HCT116 (cell line): ENCODE measurements around the gene TCP11L2.

ENCODE experiments used
- CEBPB ChIP-seq: IDR thresholded peaks from 2 replicates; pipeline ENCODE4 v1.6.1; 2012; ENCODE audit warnings: low read depth
- CTCF ChIP-seq, 3 experiments: fragments of 200-600 bp in 1 of 3; sonication (generic) in 1 of 3; IDR thresholded peaks in 2 of 3; conservative IDR thresholded peaks in 1 of 3; 2 replicates each; pipeline ENCODE4 v1.5.1; 2012 to 2017; ENCODE audit warnings: low read depth in 2 of 3, low read length in 2 of 3, antibody characterized with exemption in 1 of 3, borderline replicate concordance in 1 of 3, control low read depth in 1 of 3, mild to moderate bottlenecking in 1 of 3, mixed read lengths in 1 of 3, mixed run types in 1 of 3, moderate library complexity in 1 of 3; ENCODE audit not compliant: insufficient read depth in 1 of 3
- ELF1 ChIP-seq: IDR thresholded peaks from 2 replicates; pipeline ENCODE4 v1.6.1; 2012; ENCODE audit warnings: low read depth, borderline replicate concordance
- EZH2phosphoT487 ChIP-seq: fragments of 200-600 bp; IDR thresholded peaks from 2 replicates; pipeline ENCODE4 v1.6.1; 2018; ENCODE audit warnings: antibody characterized with exemption, borderline replicate concordance
- FOSL1 ChIP-seq: IDR thresholded peaks from 2 replicates; pipeline ENCODE4 v1.6.1; 2012; ENCODE audit warnings: low read depth
- JUND ChIP-seq: IDR thresholded peaks from 2 replicates; pipeline ENCODE4 v1.6.1; 2012
- POLR2A ChIP-seq: IDR thresholded peaks from 2 replicates; pipeline ENCODE4 v1.7.0; 2011; ENCODE audit warnings: borderline replicate concordance; ENCODE audit not compliant: insufficient read depth, insufficient read length; ENCODE audit errors: extremely low read depth
- POLR2AphosphoS5 ChIP-seq: IDR thresholded peaks from 2 replicates; pipeline ENCODE4 v1.6.1; 2011; ENCODE audit warnings: mild to moderate bottlenecking, low read depth, low read length, moderate library complexity
- REST ChIP-seq: IDR thresholded peaks from 2 replicates; pipeline ENCODE4 v1.6.1; 2012; ENCODE audit warnings: low read depth
- SIN3A ChIP-seq: IDR thresholded peaks from 2 replicates; pipeline ENCODE4 v1.6.1; 2012; ENCODE audit warnings: low read depth
- SP1 ChIP-seq: IDR thresholded peaks from 2 replicates; pipeline ENCODE4 v1.6.1; 2012; ENCODE audit warnings: low read depth
- TCF7L2 ChIP-seq: IDR thresholded peaks from 2 replicates; pipeline ENCODE4 v1.7.0; 2011; ENCODE audit warnings: borderline replicate concordance, inconsistent platforms; ENCODE audit not compliant: insufficient read depth, insufficient read length; ENCODE audit errors: extremely low read depth

- TF ChIP-seq TCF7L2, result no peak
- TF ChIP-seq CTCF (IDR thresholded peaks at IDR 0.05 in 2 of 3, conservative IDR thresholded peaks at IDR 0.05 in 1 of 3; ENCODE audit: borderline replicate concordance in 1 of 3, insufficient read depth in 1 of 3, low read depth in 2 of 3, low read length in 2 of 3), result no peak
- no peak for TF ChIP-seq REST
- TF ChIP-seq POLR2A, result no peak
- TF ChIP-seq POLR2AphosphoS5, result no peak
- no peak for TF ChIP-seq JUND
- TF ChIP-seq CEBPB, result no peak
- no peak for TF ChIP-seq EZH2phosphoT487
- no peak for TF ChIP-seq SP1
- no peak for TF ChIP-seq SIN3A
- TF ChIP-seq FOSL1, result no peak
- TF ChIP-seq ELF1, result no peak
These were observed 76.3 kb downstream of the TCP11L2 start for GRCh38 chr12:106378788-106379187.
